Transverse colon (tissue), 4 donors: ENCODE data around the gene RBBP9.
"Not testable (repeated sequence)": the region's sequence is repeated elsewhere in the genome, so short reads cannot be mapped to it uniquely, and the experiment has no call there.

ENCODE experiments used
- CTCF ChIP-seq, 5 experiments: fragments of 200-600 bp in 3 of 5; fragments of 450-650 bp in 2 of 5; sonication (generic) in 3 of 5; IDR thresholded peaks; 1 replicate in 2 of 5; 2 replicates in 3 of 5; pipeline ENCODE4 v1.5.1; 2016 to 2017; ENCODE audit warnings: antibody characterized with exemption in 5 of 5, inconsistent platforms in 3 of 5, mild to moderate bottlenecking in 2 of 5, moderate library complexity in 1 of 5
- POLR2AphosphoS5 ChIP-seq, 3 donors: sonication (generic); formaldehyde crosslinking; IDR thresholded peaks; one replicate each; pipeline ENCODE4 v1.6.1; 2016; ENCODE audit warnings: antibody characterized with exemption in 3 of 3

GRCh38 chr20:18501672-18502071 is 4.6 kb upstream of the RBBP9 start:
- not testable (repeated sequence) for TF ChIP-seq CTCF, POLR2AphosphoS5 (IDR thresholded peaks at IDR 0.05)
